ENCODE results near the gene GGT1.
"Not testable (repeated sequence)": the region's sequence is repeated elsewhere in the genome, so short reads cannot be mapped to it uniquely, and the experiment has no call there.

DNA sequence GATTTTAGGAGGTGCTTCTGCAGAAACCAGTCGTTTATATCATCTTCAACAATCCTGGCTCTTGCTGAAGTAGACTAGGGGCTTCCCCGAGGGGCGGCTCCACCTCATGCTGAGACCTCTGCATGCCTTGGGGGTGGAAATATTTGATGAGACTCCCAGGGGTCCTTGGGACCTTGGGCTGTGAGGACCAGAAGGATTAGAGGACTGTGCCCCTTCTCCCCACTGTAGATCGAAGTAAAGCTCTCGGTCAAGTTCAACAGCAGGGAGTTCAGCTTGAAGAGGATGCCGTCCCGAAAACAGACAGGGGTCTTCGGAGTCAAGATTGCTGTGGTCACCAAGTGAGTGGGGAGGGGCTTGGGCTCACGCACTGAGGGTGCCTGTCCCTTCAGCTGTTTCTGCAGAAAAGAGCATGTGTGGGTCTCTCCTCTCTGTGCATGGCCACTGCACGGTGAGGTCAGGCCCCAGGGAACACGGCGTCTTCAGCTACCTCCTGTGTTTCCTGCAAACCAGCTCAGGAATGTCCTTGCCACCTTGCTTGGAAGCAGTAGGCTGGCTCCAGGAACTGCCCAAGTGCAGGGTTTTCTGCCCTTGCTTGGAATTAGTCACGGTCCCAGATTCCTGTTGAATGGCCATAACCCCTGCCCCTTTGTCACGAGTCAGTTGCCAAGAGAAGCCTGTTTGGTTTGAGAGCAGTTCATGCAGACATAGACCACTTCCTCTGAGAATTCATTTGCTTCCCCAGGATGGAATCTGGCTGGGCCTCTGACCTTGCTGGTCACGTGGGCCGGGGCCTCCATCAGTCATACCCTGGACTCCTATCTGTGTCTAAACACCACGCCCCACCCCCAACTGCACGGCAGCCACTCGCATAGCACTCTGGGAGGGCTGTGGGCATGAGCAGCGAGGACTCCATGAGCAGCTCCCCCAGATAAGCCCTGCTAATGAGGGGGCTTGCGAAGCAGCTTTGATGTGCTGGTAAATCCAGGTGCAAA, 42.7 kb downstream of the GGT1 start:
- TF ChIP-seq, protein P1, sequence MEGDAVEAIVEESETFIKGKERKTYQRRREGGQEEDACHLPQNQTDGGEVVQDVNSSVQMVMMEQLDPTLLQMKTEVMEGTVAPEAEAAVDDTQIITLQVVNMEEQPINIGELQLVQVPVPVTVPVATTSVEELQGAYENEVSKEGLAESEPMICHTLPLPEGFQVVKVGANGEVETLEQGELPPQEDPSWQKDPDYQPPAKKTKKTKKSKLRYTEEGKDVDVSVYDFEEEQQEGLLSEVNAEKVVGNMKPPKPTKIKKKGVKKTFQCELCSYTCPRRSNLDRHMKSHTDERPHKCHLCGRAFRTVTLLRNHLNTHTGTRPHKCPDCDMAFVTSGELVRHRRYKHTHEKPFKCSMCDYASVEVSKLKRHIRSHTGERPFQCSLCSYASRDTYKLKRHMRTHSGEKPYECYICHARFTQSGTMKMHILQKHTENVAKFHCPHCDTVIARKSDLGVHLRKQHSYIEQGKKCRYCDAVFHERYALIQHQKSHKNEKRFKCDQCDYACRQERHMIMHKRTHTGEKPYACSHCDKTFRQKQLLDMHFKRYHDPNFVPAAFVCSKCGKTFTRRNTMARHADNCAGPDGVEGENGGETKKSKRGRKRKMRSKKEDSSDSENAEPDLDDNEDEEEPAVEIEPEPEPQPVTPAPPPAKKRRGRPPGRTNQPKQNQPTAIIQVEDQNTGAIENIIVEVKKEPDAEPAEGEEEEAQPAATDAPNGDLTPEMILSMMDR (IDR thresholded peaks at IDR 0.05), result not testable (repeated sequence)
- TF ChIP-seq POLR2A (IDR thresholded peaks at IDR 0.05), result not testable (repeated sequence)
